NCI-H774 (cell line): Measurements from ENCODE around the gene IBA57.

ENCODE experiments used
- DNase-seq: peaks from one replicate; lab custom pipeline; 2025; lab: John Stamatoyannopoulos, UW

IBA57 gene

DNA sequence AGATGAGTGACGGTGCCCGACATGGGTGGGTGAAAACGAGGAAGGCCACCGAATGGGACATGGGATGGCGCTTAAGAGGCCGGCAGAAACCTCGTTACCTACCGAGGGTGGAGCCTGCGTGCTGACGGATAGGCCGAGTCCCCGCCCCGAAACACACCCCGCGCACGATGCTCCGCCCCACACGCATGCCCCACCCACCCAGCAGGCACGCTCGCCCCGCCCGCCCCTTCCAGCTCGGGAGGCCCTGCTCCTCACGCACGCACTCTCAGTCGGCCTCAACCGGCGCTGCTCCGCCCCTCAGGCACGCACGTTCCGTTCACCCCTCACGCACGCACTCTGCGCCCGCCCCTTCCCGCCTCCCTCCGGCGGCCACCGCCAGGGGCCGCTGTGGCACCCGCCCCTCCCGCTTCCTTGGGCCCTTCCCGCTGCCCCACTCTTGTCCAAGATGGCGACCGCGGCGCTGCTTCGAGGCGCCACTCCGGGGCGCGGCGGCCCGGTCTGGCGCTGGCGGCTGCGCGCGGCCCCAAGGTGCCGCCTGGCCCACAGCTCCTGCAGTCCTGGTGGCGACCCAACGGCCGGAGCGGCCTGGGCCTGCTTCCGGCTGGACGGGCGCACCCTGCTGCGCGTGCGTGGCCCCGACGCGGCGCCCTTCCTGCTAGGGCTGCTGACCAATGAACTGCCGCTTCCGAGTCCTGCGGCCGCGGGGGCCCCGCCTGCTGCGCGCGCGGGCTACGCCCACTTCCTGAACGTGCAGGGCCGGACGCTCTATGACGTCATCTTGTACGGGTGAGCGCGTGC lies at the start of gene IBA57:
Gene IBA57 (plus strand): TSS at position 433 of the 798 bp plus-strand sequence. CDS start 13 bp downstream, at position 446.
- DNase-seq, result peak; percentile 99

DNA sequence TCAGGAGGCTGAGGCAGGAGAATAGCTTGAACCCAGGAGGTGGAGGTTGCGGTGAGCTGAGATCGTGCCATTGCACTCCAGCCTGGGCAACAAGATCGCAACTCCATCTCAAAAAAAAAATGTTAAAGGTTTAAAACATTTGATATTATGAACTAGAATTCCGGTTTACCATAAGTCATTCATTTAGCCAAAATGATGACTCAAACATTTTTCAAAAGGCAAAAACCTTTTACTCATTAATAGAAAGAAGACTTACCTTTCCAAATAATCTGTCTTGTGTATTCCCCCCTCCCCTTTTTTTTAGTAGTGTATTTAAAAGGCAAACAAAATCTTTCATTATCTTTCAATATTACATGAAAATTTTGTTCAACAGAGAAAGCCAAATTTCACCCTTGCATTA lies 48.3 kb upstream of the IBA57 start:
- DNase-seq, result no peak

DNA sequence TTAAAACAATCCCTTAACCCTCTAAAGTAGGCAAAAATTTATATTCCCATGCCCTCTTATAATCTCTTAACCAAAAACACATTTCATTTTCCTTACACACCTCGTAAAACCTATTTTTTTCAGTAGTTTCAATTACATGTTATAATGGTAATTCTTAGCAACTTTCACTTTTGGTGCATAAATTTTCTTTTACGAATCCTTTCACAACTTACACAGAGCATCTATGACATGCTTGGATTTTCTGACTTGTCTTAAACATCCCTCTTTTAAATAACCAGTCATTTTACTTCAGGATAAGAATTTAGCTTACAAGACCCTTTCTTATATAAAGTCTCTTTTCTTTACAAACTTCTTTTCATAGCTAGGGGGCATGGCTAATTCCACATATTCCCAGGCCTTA lies 47.6 kb upstream of the IBA57 start:
- no peak for DNase-seq

DNA sequence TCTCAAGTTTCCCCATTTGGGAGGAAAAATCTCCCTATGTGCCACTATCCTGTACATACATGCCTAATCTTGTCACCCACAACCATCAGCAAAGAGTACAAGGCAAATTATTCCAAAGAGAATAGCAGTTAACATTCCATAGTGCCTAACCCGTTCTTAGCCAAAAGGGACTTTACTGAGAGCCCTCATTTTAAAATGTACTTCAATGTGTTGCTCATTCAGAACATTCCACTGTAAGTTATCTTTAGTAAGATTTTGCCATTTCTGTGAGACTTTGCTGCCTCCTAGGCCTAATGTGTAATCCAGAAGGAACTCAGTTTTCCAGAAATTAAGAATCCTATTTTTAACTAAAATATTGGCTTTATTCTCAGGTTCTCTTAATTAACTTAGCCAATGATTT lies 45.3 kb upstream of the IBA57 start:
- no peak for DNase-seq

DNA sequence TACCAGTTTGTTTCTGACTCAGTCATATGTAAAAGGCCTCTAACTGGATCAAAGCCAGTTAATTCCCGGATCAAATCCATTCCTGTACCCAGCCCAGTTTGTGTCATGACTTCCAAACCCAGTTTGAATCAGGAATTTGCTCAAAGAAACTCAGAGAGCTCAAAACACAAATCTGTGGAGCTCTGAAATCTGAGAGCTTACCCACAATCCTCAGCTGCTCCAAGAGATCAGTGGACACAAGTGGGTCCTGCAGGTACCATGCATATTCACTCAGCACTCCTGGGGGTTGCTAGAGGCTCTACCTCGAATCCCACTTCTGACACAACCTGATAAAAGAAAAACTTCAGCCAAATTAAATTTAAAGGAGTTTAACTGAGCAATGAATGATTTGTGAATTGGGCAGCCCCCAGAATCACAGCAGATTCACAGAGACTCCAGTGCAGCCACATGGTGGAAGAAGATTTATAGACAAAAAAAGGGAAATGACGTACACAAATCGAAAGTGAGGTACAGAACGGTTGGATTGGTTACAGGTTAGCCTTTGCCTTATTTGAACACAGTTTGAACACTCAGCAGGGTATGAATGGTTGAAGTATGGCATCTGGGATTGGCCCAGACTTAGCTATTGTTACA lies 44.6 kb upstream of the IBA57 start:
- no peak for DNase-seq

DNA sequence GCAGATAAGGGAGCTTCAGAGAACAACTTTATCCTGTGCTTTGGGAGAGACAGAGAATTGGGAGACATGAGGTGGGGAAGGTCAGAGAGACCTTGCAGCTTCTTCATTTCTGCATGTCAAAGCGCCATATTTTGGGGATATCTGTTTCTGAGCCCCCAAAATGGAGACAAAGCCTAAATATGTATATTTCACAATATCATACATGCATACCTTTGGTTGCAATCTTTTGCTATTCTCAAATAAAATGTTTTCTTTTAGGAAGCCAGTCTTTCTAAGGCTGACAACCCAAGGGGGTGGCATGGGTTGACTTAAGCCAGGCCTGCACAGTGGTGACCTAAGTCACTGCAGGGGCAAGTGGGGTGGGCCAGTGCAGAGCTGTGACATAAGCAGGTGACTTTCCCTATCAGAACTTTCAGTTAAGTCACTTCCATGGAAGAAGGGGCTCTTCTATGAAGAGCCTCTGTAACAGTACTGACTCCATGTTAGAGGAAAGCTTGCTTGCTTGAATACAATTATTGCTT lies 42.6 kb upstream of the IBA57 start:
- DNase-seq, result no peak

DNA sequence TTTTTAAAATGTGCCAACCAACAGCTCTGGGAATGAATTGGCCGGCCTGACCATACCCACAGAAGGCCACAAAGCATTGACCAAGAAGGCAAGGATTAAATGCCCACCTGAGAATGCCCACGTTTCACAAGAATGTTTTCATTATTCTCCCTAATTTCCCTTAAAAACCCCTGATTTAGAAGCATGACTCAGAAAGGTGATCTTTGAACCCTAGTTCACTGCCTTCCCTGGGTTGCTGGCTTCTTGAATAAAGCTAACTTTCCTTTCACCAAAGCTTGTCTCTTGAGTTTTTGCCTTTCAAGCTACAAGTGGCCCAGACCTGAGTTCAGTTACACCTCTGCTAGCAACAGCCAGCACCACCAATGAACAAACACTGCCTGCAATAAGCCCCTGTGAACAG lies 42.1 kb upstream of the IBA57 start:
- no peak for DNase-seq

DNA sequence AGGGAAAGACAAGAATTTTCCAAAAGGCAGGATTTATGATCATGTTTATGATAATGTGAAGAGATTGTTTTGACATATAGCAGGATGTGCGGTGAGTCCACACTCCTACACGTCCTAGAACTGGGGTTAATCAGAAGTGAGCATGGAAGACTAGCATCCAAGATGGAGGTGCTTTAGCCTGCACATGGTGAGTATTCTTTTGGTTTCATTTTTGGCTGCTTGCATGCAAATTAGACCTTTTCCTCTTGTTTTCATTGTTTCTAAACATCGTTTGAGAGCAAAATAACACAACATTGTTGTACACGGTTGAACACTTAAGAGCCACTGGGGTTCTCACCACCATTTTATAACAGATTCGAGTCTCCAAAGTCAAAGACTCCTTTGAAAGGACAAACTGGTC lies 40.4 kb upstream of the IBA57 start:
- no peak for DNase-seq

DNA sequence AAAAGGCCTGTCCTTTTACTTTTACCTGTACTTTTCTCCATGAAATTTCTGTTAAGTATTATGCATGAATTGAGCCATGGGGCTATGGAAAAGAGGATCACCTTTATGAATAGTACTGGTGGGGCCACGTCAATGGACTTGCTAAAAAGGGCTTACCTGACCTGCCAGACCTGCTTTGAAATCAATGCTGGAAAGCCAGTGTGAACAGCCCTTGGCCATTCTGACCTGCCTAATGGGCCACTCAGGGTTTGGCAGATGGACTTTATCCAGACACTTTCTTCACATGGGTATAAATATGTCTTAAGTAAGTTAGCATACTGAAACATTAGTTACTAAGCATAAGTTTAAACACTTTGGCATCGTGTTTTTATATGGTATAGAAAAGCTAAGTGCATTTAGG lies 33.8 kb upstream of the IBA57 start:
- no peak for DNase-seq

DNA sequence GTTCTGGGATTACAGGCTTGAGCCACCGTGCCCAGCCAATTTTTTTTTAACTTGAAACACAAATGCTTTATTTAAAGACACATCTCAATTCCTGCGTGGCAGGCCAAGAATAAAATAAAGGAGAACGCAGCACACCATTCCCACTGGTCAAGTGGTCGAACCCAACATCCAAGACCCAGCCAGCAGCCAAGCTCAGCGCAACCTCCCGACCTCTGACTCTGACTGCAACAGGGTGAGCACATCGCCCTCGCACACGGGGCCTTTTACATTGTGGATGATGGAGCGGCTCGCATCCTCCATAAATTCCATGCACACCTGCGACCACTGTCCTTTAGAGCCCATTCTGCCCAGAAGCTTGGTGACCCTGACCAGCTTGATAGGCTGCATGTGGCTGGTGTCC lies 31.0 kb upstream of the IBA57 start:
- no peak for DNase-seq

DNA sequence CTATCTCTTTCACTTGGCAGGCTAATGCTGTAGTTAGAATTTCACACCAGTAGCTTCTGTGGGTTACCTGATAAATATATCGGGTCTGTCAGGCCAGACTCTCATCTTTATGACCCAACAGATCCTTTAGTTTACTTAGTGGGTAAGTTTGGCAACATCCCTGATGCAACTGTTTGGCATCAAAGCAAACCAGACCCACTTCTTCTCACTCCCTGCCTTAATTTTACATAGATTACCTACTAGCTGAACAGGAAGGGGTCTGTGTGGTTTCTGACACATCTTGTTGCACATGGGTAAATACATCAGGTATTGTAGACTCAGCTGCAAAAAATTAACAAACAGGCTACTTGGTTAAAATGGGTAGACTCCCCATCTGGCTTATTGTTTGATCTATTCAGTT lies 28.7 kb upstream of the IBA57 start:
- no peak for DNase-seq

DNA sequence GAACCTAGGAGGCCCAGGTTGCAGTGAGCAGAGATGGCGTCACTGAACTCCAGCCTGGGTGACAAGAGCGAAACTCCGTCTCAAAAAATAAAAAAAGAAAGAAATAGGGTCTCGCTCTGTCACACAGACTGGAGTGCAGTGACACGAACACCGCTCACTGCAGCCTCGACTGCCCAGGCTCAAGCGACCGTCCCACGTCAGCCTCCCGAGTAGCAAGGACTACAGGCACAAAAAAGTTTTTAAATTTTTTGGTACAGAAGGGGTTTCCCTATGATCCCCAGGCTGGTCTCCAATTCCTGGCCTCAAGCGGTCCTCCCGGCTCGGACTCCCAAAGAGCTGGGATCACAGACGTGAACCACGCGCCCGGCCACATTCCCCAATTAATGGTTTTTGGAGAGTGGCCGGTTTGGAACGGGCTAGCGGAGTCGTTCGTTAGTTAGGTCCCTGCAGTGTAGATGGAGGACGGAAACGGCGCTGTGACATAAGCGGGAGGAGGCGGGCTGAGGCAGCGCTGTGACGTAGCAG lies 26.1 kb upstream of the IBA57 start:
- DNase-seq, result no peak

DNA sequence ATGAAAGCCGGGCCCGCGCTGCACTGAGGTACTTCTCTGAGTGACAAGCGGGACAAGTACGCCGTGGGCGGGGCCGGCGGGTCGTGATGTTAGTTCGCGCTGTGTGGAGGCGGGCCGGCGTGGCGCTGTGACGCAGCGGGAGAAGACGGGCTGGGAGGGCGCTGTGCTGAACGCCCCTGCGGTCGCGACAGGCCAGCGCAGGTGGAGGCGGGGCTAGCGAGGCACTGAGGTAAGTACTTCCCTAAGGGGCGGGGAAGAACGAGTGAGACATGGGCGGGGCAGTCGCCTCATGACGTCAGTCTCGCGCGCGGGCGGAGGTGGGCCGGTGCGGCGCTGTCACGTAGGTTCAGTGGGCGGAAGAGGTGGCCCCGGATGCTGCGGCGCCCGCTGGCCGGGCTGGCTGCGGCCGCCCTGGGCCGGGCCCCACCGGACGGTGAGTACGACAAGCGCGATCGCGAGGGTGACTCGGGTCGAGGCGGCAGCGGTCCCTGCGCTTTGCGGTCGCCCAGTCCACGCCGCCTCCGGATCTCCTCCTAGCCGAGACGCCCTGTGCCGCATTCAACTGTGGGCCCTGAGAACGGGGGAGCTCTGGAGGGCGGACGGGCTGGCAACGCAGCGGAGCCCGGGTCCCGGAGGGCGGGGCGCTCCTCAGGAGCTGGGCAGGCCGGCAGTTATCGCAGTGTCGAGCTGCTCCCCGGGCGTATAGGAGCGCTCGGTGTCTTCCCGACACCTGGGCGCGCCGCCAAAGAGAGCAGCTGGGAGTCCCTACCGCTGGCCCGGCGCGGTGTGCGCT lies 25.5 kb upstream of the IBA57 start, which contains the start of gene GUK1:
Gene GUK1 (plus strand): TSS at position 349 of the 793 bp plus-strand sequence. CDS start 24 bp downstream, at position 373.
- DNase-seq, result peak; percentile 99

DNA sequence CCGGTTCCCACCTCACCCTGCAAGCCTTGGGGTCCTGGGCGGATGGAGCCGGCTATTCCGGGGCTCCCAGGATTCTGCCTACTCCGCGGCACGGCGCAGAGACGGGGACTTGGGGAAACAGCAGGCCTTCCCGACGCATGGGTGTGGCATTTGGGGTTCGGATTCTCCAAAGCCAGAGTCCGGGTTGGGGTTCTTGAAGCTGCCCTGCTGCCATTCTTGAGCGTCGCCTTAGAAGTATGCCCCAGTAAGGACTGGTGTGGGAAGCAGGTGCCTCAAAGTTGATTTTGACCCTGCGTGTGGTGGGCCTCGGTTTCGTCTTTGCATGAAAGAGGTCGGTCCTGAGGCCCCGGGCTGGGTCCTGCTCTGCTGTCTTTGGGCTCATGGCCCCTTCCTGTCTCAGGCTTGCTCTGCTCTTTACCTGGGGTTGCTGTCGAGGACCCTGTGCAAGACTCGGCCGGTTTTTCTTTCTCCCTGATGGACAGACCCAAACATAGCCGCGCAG lies 24.8 kb upstream of the IBA57 start:
- DNase-seq, result no peak

DNA sequence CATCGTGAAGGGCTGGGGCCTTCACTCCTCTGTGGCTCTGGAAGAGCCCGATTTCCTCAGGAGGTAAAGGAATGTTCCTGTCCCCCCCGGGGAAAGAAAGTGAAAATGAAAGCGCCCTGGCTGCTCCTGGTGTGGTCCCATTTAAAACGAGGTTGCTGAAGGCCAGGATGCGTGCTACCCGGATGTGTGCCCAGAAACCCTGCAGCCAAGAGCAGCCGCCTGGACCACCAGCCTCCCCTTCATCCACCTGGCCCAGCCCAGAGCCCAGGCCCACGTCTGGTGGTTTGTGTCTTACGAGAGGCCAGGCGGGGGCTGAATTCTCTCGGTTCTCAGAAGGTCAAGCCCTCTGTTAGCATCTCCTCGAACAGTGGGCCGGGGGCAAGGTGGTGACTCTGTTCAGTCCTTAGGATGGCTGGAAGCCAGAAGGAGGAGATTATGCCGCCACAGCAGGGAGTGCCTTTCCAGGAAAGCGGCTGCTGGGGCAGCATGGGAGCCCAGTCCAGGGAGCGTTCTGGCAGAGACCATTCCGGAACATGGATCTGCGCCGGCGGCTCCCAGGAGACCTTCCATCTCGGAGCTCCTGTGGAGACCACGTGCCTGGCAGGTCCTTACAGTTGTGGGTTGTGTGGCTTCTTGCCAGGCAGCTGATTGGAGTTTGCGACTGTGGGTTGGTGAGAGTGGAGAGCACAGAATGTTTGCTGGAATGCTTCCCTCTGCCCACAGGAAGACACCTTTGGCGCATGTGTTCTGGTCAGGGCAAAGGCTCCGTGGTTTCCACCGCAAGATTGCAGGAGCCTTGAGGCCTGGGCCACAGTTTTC lies 24.2 kb upstream of the IBA57 start:
- DNase-seq, result no peak

DNA sequence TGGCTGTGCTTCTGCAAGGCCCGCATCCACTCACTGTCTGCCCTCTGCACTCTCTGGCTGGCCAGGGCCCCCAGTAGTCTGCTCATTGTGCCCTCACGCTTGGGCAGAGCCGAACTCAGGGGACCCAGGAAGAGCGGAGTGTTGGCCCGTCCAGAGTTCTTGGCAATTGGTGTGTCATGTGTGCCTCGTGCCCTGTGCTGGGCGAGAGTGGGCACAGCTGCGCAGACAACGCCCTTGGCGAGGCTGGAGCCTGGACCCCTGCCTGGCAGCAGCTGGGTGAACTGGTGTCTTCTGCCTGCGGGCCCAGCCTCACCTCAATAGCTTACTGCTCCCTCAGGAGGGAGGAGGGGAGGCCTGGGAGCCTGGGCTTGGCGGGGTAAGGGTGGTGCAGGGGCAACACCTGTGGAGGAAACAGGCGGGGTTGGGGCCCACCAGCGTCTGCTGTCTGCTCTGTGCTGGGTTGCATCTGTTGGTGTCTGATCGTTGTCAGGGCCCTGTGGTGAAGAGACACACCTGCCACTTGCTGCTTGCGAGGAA lies 23.4 kb upstream of the IBA57 start:
- no peak for DNase-seq

DNA sequence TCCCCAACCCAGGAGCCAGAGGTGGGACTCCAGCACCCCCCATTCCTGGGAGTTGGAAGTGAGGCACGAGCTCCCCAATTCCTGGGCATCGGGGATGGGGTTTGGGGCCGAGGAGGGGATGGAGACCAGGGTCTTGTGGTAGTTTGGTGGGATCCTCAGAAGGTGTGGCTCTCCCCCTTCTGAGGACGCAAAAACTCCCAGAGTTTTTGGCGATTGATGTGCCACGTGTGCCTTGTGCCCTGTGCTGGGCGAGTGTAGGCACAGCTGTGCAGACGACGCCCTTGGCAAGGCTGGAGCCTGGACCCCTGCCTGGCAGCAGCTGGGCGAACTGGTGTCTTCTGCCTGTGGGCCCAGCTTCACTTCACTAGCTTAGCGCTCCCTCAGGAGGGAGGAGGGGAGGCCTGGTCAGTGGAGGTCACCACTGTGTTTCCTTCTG lies 22.9 kb upstream of the IBA57 start:
- no peak for DNase-seq

DNA sequence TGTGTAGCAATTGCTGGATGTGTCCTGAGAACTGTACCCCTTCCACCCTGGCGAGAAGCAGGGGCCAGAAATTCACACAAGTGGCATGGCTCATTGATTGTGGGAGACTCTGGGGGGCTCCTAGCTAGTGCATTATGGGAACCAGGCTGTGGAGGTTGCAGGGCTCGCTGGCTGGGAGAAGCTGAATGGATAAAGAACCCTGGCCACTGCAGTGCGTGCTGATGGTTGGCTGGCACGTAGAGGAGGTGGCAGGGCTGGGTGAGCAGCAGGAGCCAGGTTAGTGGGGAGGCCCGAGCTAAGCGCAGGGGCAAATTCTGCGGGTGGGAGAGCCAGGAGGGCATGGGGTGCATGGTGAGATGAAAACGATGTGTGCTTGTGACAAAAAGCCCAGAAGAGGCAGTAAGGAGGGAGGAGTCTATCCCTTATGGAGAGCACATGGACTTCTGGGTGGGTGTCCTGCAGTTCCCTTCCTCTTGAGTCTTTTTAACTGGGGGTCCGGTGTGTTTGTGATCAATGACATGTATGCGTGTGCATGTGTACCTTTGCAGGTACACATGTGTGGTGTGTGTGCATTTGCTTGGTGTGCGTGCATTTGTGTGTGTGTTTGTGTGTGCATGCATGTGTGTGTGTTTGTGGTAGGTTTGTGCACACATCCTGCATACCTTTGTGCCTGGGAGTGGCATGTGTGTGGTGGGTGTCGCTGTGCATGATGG lies 22.0 kb upstream of the IBA57 start:
- DNase-seq, result no peak

DNA sequence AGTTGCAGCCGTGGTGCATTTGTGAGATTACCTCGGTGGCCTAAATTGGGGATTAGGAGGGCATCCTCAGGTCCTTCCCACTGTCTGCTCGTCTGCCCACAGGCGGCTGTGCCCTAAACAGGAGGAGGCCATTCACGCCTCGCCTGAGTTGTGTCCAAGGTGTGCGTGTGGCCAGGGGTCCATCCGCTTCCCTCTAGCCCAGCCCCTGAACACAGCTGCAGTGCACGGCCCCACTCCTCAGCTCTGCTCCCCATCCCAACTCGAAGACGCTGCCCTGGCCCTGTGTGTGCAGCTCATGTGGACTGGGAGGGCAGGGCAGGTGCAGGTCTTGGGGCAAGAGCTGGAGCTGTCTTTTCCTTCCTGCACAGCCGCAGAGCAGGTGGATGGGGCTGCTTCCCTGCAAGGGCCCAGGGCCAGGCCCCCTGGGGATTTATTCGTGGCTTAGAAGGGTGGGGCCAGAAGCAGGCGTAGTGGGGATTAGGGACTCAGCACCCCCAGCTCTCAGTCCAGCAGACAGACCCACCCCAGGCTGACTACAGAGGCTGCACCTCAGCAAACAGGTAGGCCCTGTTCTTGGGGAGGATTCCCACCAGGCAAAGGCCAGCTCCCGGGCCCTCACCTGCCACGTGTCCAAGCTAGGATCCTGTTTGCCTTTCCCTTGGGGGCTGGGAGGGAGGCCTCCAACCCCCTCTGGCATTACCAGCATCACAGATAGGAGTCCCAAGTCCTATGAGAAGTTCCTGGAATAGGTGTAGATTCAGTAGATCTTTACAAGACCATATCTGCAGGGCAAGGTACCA lies 21.2 kb upstream of the IBA57 start:
- DNase-seq, result no peak

DNA sequence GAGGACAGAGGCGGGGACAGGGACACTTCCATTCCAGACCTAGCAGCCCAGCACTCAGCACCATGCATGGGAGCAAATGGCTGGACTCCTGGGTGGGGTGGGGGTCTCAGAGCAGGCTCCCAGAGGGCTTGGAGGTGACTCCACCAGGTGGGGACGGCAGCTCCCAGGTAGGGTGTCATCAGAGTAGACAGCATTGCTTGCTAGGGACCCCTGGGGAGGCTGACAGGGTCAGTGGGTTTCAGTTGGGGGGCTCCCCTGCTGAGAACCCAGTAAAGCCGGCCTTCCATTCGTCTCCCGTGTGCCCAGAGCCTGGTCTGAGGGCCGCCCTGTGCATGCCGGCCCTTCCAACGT lies 20.6 kb upstream of the IBA57 start:
- no peak for DNase-seq
